Cardiac atrium fibroblast (primary cell): ENCODE data around the gene PYGM. TPM values are rescaled to one million over a fixed set of nuclear protein-coding genes. Genes with fewer than 3 reads are reported as not detected.

Experiments
- total RNA-seq: library from RNA; depleted of rRNA; stranded (reverse); fragments of >200 nt; gene quantifications from 2 replicates; pipeline ENCODE4 v1.2.3, GENCODE V29; 2015

The PYGM gene
- 5.8 and 9.7 TPM in 2 replicates for total RNA-seq

GRCh38 chr11:64759722-64760719 lies at the start of gene PYGM:
TSS of gene PYGM (minus strand) at chr11:64759974. CDS start at chr11:64759898, 76 bp downstream.

GRCh38 chr11:64803158-64803845 lies 43.5 kb upstream of the PYGM start, which contains the start of gene MAP4K2:
TSS of gene MAP4K2 (minus strand) at chr11:64803214. CDS start at chr11:64803149, 65 bp downstream.

GRCh38 chr11:64778473-64779298 lies 18.9 kb upstream of the PYGM start, which contains the start of gene SF1:
TSS of gene SF1 (minus strand) at chr11:64778542. CDS start at chr11:64778392, 150 bp downstream.

DNA sequence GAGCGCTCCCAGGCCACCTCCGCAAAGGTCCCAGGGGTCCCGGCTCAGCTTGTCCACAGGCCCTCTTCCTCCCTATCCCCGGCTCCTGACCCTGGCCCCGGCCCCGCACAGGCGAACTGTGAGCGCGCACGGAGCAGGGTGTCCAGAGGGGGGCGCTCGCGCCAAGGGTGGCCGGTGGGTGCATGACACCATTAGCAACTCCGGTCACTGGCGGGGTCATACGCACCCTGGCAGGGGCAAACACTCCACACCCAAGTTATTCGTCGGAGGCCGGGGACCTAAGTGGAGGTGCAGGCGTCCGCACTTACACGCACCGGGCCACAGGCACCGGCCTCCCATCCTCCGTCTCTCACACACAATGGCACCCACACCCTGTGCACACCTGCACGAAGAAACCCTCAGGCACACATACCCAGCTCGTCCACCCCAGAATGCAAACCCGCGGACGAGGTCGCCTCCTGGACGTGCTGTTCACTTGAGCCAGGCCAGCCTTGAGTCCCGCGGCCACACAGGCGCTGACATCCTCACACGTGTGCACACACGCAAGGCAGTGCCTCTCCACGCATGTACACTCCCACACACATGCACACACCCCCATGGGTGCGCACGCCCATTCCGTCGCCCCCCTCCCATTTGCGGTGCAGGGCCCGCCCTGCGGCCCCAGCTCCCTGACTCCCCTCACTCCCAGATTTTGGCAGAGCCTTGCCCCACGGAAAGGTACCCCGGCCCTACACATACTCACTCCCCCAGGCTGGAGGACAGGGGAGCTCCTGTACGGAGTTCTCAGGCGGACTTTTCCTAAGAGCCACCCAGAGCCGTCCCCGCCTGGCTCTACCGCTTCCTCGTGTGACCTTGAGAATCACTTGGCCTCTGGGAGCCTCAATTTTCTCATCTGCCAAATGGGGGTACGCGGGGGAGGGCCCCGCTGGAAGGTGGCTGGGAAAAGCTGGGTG lies 15.9 kb downstream of the PYGM start, which contains the start of gene RASGRP2:
Gene RASGRP2 (minus strand): TSS at position 552 of the 953 bp plus-strand sequence. CDS start 1,276 bp downstream, outside the sequence.

DNA sequence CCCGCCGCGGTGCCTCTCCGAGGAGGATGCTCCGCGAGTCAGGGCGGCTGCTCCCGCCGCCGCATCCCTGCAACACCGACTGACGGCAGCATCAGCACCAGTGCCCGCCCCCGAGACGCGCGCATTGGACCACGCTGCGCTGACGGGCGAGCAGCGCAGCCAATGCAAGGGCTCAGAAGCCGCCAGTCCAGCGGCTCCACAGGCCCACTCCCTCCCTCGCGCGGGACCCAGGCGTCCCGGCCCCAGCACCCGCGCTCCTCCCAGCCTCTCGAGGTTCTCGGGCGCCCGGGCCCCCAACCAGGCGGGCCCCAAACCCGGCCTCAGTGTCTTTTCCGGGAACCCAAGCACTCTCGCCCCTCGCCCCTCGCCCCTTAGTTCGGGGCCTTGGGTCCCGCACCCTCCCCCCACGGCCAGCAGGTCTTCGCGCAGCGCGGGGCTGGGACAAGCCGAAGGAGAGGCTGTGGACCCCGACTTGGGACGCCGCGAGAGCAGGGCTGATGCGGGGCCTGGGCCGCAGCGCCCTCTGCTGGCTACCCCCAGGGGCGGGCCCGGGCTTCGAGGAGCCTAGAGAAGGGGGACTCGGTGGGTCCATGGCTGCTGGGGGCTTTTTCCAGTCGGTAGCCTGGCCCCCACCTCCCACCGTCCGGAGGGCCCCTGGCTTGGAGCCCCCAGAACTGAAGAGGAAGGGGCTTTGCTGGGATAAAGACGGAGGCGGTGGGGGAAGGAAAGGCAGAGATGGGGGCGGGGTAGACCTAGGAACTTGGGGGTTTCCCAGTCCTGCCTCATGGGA lies 36.5 kb downstream of the PYGM start, which contains the start of gene NRXN2:
Gene NRXN2 (minus strand): TSS at position 81 of the 790 bp plus-strand sequence. CDS start 9,498 bp downstream, outside the sequence.

Other genes starting within 250 kb of the PYGM start
- not detected in 2 replicates for gene SLC22A11, start 204.0 kb downstream of the PYGM start, total RNA-seq
- gene SLC22A12, start 168.8 kb downstream of the PYGM start, total RNA-seq = not detected in 2 replicates
- gene NRXN2, start 36.8 kb downstream of the PYGM start, total RNA-seq = 0.18 and 2.9 TPM in 2 replicates
- gene RASGRP2, start 15.8 kb downstream of the PYGM start, total RNA-seq = 3.4 and 5.6 TPM in 2 replicates
- gene SF1, start 18.6 kb upstream of the PYGM start, total RNA-seq = 130 and 140 TPM in 2 replicates
- 12.1 and 13.3 TPM in 2 replicates for gene MAP4K2, start 43.2 kb upstream of the PYGM start, total RNA-seq
- gene MEN1, start 50.6 kb upstream of the PYGM start, total RNA-seq = 16.0 and 19.5 TPM in 2 replicates
- gene CDC42BPG, start 84.7 kb upstream of the PYGM start, total RNA-seq = under 0.01 TPM in 1 of 2 replicates, not detected in the other
- 63.7 and 84.1 TPM in 2 replicates for gene EHD1, start 118.6 kb upstream of the PYGM start, total RNA-seq
- 13.2 and 18.1 TPM in 2 replicates for gene ATG2A, start 157.2 kb upstream of the PYGM start, total RNA-seq
- 24.9 and 27.9 TPM in 2 replicates for gene PPP2R5B, start 164.7 kb upstream of the PYGM start, total RNA-seq
- gene GPHA2, start 175.9 kb upstream of the PYGM start, total RNA-seq = 2.6 TPM in 1 of 2 replicates, not detected in the other
- not detected in 2 replicates for gene MAJIN, start 212.1 kb upstream of the PYGM start, total RNA-seq
- 0.16 TPM in 1 of 2 replicates, not detected in the other for gene BATF2, start 237.0 kb upstream of the PYGM start, total RNA-seq